CD4-positive, alpha-beta T cell treated with Interleukin-17A for 4 hours (primary cell): ENCODE measurements around the gene HS6ST3.
"Not testable (repeated sequence)": the region's sequence is repeated elsewhere in the genome, so short reads cannot be mapped to it uniquely, and the experiment has no call there.

Experiments
- DNase-seq: peaks from one replicate; pipeline ENCODE4 v3.0.0-alpha.2; 2020; ENCODE audit warnings: mixed read lengths

The HS6ST3 gene

DNA sequence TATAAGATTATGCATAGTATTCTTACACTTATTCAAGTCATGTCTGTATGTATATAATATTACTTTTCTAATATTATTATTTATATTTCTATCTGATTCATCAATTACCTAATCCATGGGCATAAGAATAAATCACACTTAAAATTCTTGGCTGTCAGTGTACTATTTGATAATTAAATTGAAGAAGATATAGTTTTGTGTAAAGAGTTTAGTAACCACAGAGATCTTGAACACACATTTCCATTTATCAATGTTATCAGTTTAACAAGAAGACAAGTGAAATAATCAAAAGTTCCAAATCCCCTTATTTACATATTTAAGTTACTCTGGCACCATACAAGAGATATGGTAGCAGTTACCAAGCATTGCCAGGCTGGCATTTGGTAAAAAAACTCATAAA is 659.9 kb downstream of the HS6ST3 start:
- no peak for DNase-seq

GRCh38 chr13:96751089-96751488 is 661.2 kb downstream of the HS6ST3 start:
- no peak for DNase-seq

DNA sequence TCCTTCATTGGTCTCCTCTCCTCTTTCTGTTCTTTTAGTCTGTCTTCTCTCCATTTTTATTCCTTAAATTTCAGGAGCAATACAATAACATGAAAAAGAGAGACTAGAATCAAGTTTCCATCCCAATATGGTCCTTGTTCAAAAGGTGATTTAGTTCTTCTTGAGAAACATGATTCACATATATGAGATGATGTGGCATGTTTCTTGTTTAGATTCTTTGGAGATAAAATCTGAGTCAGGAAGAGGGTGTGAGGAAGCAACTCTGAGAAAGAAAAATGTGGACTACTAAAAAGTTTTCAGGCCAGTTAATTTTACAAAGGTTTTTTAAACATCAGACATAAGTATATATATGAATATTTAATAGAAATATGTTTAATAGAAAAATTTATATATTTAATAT is 673.0 kb downstream of the HS6ST3 start:
- DNase-seq: no peak

DNA sequence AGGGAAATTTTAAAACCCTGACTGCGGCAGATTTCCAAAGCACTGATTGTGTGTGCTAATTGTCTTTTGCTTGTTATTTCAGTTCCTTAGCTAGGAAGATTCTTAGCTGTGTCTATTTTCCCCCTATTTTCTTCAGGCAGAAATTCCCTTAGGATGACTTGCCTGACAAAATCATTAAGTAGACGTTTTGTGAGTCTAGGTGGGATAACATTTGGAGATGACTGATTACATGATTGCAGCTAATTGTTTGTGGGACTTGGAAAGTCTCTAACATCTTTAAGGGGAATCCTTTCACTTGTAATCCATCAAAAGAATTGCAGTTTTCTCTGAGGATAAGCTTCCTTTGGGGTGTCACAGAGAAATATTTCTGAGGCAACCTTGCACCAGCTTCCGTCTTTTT is 676.4 kb downstream of the HS6ST3 start:
- DNase-seq: no peak

DNA sequence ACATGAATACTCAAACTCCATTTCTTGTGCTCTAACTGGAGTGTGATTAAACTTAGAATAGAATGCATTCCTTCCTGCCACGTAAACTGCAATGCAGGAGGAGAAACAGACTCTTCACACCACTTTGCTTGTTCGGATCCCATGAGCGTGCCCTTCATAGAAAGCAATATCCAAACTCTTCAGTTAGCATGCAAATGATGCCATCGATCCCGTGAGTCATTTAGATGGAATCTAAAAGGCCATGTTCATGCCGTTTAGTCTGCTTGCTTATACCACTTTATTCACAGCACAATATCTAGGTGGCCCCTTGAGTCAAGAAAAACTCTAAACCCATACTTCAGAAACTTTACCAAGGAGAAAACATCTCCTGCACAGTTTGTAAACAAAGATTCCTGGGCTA is 678.6 kb downstream of the HS6ST3 start:
- no peak for DNase-seq

DNA sequence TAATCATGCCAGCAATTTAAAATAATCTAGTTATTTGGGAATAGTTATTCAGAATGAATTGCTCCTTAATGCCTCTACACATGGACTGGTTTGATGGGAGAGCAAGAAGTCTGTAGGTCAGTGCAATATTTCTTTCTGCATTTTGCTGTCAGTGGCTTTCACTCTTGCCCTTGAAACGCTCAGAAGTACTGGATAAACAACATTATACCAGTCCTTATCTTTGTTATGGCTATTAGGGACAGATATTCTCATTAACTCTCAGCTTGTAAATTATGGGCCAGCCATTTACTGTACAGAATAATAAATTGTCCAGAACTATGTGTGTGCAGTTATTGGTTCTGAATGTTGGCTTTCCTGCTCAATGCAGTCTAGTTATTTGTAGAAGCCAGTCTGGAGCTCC is 680.0 kb downstream of the HS6ST3 start:
- DNase-seq: no peak

- DNase-seq: no peak
Observed at GRCh38 chr13:96771486-96772367, 681.8 kb downstream of the HS6ST3 start.

DNA sequence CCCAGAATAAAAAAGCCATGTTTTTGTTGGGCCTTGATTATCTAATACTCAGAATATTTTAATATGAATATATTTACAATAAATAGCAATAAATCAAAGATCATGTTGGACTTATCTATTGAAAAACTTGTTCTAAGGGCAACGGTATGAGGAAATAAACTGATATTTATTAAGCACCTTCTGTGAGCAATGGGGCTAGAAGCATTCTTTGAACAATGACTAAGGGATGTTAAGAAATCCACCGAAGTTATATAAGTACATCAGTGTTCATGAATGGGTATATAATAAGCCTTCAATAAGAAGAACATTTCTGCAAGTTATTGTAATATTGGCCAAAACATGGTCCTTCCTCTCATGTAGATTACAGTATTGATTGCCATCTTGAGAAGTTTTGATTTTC is 682.5 kb downstream of the HS6ST3 start:
- DNase-seq: no peak

- DNase-seq: not testable (repeated sequence)
Observed at GRCh38 chr13:96778302-96778701, 688.4 kb downstream of the HS6ST3 start.

GRCh38 chr13:96779691-96780090 is 689.8 kb downstream of the HS6ST3 start:
- no peak for DNase-seq

DNA sequence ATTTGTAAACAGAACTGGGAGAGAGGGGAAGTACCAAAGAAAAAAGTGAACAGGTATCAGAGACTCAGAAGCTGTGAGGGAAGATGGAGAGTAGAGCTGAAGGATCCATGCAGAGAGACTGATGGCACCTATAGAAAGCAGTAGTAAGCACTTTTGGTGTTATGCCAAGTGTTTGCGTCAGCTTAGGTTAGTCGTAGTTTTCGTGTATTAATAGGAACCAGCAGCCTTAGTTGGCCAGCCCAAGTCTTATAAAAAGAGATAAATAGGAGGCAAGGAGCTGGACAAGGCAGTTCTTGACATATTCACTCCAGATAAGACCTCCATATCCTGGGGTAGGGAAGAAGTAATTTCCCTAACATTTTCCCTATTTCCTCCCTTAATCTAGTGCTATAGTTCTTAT is 690.2 kb downstream of the HS6ST3 start:
- DNase-seq: no peak

DNA sequence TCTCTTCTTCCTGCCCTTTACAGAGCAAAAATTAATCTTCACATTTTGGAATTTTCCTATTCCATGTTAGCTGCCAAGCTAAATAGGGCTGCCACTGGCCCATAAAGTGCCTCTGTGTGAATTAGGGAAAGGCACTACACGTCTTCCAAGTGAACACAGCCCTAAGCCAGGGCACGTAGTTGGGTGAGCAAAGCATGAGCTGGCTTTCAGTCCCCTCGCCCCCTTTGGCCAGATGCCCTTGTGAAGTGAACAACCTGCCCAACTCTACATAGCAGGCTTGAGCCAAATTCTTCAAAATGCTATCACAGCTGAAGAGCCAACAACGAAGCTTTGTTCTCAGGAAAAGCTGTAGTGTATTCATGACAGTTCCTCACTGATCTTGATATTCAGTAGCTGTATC is 691.2 kb downstream of the HS6ST3 start:
- no peak for DNase-seq

DNA sequence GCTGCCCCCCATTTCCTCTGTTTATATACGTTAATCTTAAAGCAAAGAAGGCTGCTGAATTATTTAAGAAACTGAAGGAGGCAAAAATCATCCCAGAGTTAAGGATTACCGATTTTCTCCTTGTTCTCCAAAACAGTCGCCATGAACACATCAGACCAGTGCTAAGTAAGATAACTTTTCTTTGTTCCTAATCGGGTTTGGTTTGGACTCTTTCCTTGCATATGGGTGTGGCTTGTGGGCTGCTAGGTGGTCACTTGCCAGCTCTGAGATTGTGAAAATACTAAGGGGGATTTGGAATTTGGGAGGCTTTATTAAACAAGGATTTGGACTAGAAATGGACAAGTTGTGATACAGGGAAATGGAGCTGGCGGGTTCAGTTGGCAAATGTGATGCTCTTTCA is 692.3 kb downstream of the HS6ST3 start:
- DNase-seq: no peak

GRCh38 chr13:96783057-96783456 is 693.1 kb downstream of the HS6ST3 start:
- no peak for DNase-seq

GRCh38 chr13:96783511-96783910 is 693.6 kb downstream of the HS6ST3 start:
- no peak for DNase-seq

DNA sequence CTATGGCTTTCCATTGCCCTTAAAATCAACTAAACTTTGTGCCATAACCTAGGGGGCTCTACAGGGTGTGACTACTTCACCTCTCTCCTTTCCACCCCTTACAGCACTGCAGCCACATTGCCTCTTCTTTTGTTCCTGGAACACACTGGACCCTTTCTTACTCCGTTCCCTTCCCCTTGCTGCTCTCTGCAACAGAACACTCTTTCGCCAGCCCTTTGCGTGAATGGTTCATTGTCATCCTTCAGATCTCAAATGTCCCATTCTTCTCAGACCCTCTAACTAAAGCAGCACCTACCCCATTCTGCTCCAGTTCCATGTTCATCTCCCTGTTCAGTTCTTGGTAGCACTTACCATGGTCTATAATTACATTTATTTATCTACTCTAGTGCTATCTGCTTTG is 696.1 kb downstream of the HS6ST3 start:
- DNase-seq: no peak

GRCh38 chr13:96792188-96792587 is 702.3 kb downstream of the HS6ST3 start:
- DNase-seq: no peak

DNA sequence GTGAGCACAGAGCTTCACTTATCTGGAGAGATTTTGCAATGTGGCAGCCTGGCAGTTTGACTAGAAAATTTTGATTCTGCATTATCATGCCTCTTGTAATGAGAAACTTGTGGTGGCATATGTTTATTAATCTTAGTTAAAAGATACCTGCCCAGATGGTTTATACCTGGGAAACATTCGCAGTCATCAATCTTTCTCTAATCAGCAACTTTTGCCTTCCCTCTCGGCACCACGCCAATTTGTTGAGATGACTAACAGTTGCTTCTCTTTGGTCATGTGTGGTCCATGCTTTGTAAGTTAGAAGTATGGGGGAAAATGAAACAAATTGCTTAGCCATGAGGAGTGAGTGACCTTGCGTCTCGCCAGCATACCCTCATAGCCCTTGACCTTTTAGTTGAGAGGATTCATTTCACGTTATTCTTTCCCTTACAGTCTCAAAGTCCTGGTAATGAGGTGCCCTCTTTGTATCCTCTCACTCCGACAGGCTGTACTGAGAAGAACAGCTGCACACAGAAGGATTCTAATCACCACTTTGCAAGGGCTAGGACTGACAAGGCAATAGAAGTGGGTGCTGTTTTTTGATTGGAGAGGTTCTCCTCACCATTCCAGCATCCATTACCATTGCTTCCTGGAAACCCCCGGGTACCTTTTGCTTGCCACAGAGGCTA is 703.0 kb downstream of the HS6ST3 start:
- DNase-seq: no peak

GRCh38 chr13:96793404-96793755 is 703.5 kb downstream of the HS6ST3 start:
- DNase-seq: no peak

- no peak for DNase-seq
Observed at GRCh38 chr13:96794669-96795068, 704.8 kb downstream of the HS6ST3 start.

GRCh38 chr13:96795670-96796069 is 705.8 kb downstream of the HS6ST3 start:
- no peak for DNase-seq

DNA sequence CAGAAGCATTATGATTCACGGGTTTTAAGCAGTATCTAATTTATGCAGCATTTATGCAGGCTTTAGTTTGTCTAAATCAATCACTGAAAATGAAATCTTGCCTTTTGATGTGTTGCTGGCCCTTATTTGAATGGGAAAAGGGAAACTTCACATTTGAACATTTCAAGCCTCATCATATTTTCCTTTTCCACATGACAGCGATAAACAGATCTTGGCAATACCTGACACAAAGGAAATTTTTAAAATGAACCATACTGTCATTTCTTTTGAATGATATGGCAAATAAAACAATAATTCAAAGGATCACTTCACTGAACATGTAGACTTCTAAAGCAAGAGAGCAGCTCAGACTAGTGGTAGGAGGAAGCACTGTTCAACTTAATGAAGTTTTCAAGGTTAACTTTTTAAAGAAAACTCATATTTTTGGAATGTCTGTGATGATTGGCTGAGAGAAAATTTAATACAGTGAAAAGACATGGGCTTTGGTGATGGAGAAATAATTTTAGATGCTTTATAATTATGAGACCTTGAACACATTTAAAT is 706.3 kb downstream of the HS6ST3 start:
- DNase-seq: no peak

- no peak for DNase-seq
Observed at GRCh38 chr13:96797136-96797535, 707.2 kb downstream of the HS6ST3 start.

DNA sequence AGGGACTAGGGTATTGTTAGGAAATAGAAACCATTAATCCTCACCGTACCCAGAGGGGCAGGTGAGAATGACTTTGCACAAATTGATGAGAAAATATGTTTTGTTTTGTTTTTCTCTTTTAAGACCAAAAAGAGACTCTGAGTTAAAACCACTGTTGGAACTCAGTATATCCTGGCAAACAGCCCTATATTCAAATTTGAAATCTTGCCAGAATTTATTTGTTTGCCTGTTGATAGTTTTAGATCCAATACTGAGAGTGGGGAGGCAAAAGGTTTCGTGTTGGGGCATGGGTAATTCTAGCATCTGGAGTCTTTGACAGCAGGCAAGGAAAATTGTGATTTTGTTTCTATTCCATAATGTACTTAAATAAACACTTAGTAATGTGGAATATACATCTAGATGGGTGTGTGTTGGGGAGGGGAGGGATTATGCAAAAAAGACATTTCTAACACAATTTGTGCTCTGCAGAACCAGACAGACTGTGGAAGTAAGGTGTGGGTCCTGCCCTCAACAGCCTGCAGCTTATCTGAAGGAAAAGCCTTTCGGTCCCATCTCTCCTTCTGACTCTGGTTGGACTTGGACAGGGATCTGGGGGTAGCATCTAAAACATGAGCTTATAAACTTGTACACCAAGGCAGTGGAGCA is 713.7 kb downstream of the HS6ST3 start:
- no peak for DNase-seq
